ENCODE measurements around the gene PTCD3. TPM values are rescaled to one million over a fixed set of nuclear protein-coding genes. Genes with fewer than 3 reads are reported as not detected.

The PTCD3 gene
- total RNA-seq, 1 donor from 2014 or later: 156 TPM

GRCh38 chr2:86082756-86083155, 23.3 kb upstream of the PTCD3 start:
- TF ChIP-seq CTCF (IDR thresholded peaks at IDR 0.05; ENCODE audit: unreplicated experiment): no peak
- peaks cover 28% of the 10 kb centered on the region for H3K36me3 Mint-ChIP-seq
- no peaks in the 10 kb centered on the region for H3K9me3 Mint-ChIP-seq
- H3K27ac Mint-ChIP-seq: no peak overlapping the region
- no peak for DNase-seq (ENCODE audit: low spot score in 2 of 2, unreplicated experiment in 2 of 2)
- H3K4me3 Mint-ChIP-seq: no peak overlapping the region
- no peaks in the 10 kb centered on the region for H3K4me1 Mint-ChIP-seq
- no peaks in the 10 kb centered on the region for H3K27me3 Mint-ChIP-seq (ENCODE audit: low read depth)

GRCh38 chr2:86087936-86088850, 17.8 kb upstream of the PTCD3 start:
- Mint-ChIP-seq H3K9me3 (no peaks in the 10 kb centered on the region), H3K27ac (no peak overlapping the region), H3K4me3 (no peak overlapping the region), H3K4me1 (no peaks in the 10 kb centered on the region), H3K36me3 (peaks cover 35% of the 10 kb centered on the region), H3K27me3 (ENCODE audit: low read depth) (no peaks in the 10 kb centered on the region)
- DNase-seq (ENCODE audit: low spot score in 2 of 2, unreplicated experiment in 2 of 2): no peak
- TF ChIP-seq CTCF (IDR thresholded peaks at IDR 0.05; ENCODE audit: unreplicated experiment): peak; percentile 47

- Mint-ChIP-seq H3K4me3 (no peak overlapping the region), H3K9me3 (peaks cover 14% of the 10 kb centered on the region), H3K27ac (no peak overlapping the region), H3K27me3 (ENCODE audit: low read depth) (no peaks in the 10 kb centered on the region), H3K36me3 (peaks cover 49% of the 10 kb centered on the region), H3K4me1 (no peaks in the 10 kb centered on the region)
- DNase-seq (ENCODE audit: low spot score in 2 of 2, unreplicated experiment in 2 of 2): no peak
- TF ChIP-seq CTCF (IDR thresholded peaks at IDR 0.05; ENCODE audit: unreplicated experiment): no peak
Measured at GRCh38 chr2:86094229-86094628, 11.8 kb upstream of the PTCD3 start.

GRCh38 chr2:86097114-86097896, 8.7 kb upstream of the PTCD3 start:
- H3K27ac Mint-ChIP-seq: no peak overlapping the region
- peaks cover 17% of the 10 kb centered on the region for H3K9me3 Mint-ChIP-seq
- no peaks in the 10 kb centered on the region for H3K4me1 Mint-ChIP-seq
- H3K36me3 Mint-ChIP-seq: peaks cover 44% of the 10 kb centered on the region
- TF ChIP-seq CTCF (IDR thresholded peaks at IDR 0.05; ENCODE audit: unreplicated experiment): no peak
- no peak overlapping the region for H3K4me3 Mint-ChIP-seq
- no peak for DNase-seq (ENCODE audit: low spot score in 2 of 2, unreplicated experiment in 2 of 2)
- H3K27me3 Mint-ChIP-seq (ENCODE audit: low read depth): no peaks in the 10 kb centered on the region

GRCh38 chr2:86097913-86098312, 8.1 kb upstream of the PTCD3 start:
- H3K4me3 Mint-ChIP-seq: no peak overlapping the region
- no peak for DNase-seq (ENCODE audit: low spot score in 2 of 2, unreplicated experiment in 2 of 2)
- no peak overlapping the region for H3K27ac Mint-ChIP-seq
- H3K36me3 Mint-ChIP-seq: peaks cover 49% of the 10 kb centered on the region
- H3K9me3 Mint-ChIP-seq: peaks cover 23% of the 10 kb centered on the region
- H3K4me1 Mint-ChIP-seq: peaks cover 1% of the 10 kb centered on the region
- no peak for TF ChIP-seq CTCF (IDR thresholded peaks at IDR 0.05; ENCODE audit: unreplicated experiment)
- H3K27me3 Mint-ChIP-seq (ENCODE audit: low read depth): no peaks in the 10 kb centered on the region

Measured in mesothelial cell of epicardium (in vitro differentiated cells).